GM18505 (cell line): ENCODE results near the gene NLGN1.

Experiments
- ATAC-seq: cut with Tn5 transposase; IDR thresholded peaks from one replicate; pipeline ENCODE4 v1.9.1; 2021; ENCODE audit not compliant: unreplicated experiment
- POLR2A ChIP-seq: IDR thresholded peaks from 4 replicates; pipeline ENCODE4 v1.6.1; 2011; ENCODE audit warnings: borderline replicate concordance; ENCODE audit not compliant: insufficient read depth, insufficient read length; ENCODE audit errors: extremely low read depth

Gene NLGN1

GRCh38 chr3:174122411-174122810 is 724.9 kb downstream of the NLGN1 start:
- no peak for ATAC-seq
- TF ChIP-seq POLR2A: no peak

GRCh38 chr3:174125267-174125824 is 727.8 kb downstream of the NLGN1 start:
- no peak for ATAC-seq
- no peak for TF ChIP-seq POLR2A

GRCh38 chr3:174126990-174127758 is 729.6 kb downstream of the NLGN1 start:
- TF ChIP-seq POLR2A: no peak
- ATAC-seq: no peak

- TF ChIP-seq POLR2A: no peak
These were observed 734.5 kb downstream of the NLGN1 start for GRCh38 chr3:174132006-174132405.

GRCh38 chr3:174132421-174133042 is 735.0 kb downstream of the NLGN1 start:
- no peak for ATAC-seq
- no peak for TF ChIP-seq POLR2A

More at GRCh38 chr3:174132006-174132405, 734.5 kb downstream of the NLGN1 start:
- no peak for ATAC-seq

GRCh38 chr3:174146008-174146407 is 748.5 kb downstream of the NLGN1 start:
- no peak for ATAC-seq
- no peak for TF ChIP-seq POLR2A

GRCh38 chr3:174147798-174148197 is 750.3 kb downstream of the NLGN1 start:
- no peak for ATAC-seq
- no peak for TF ChIP-seq POLR2A

- no peak for TF ChIP-seq POLR2A
- no peak for ATAC-seq
These were observed 756.3 kb downstream of the NLGN1 start for GRCh38 chr3:174153871-174154270.

- ATAC-seq: no peak
- no peak for TF ChIP-seq POLR2A
These were observed 758.7 kb downstream of the NLGN1 start for GRCh38 chr3:174156200-174156599.

- no peak for TF ChIP-seq POLR2A
- ATAC-seq: no peak
These were observed 761.1 kb downstream of the NLGN1 start for GRCh38 chr3:174158674-174159073.

- no peak for ATAC-seq
- TF ChIP-seq POLR2A: no peak
These were observed 762.1 kb downstream of the NLGN1 start for GRCh38 chr3:174159604-174160003.

- TF ChIP-seq POLR2A: no peak
- ATAC-seq: no peak
These were observed 765.0 kb downstream of the NLGN1 start for GRCh38 chr3:174162550-174162949.

GRCh38 chr3:174168026-174168425 is 770.5 kb downstream of the NLGN1 start:
- no peak for TF ChIP-seq POLR2A
- ATAC-seq: no peak

- TF ChIP-seq POLR2A: no peak
- ATAC-seq: no peak
These were observed 771.2 kb downstream of the NLGN1 start for GRCh38 chr3:174168538-174169254.

- TF ChIP-seq POLR2A: no peak
- ATAC-seq: no peak
These were observed 772.2 kb downstream of the NLGN1 start for GRCh38 chr3:174169736-174170135.
